C4-2B (cell line): ENCODE results near the gene C3.
A peak's percentile ranks its signal among the peaks of the same experiment; 100 is the strongest.
"Not testable (repeated sequence)": the region's sequence is repeated elsewhere in the genome, so short reads cannot be mapped to it uniquely, and the experiment has no call there.

Experiments
- H3K27ac ChIP-seq: fragments of 450-650 bp; 2 replicates; pipeline ENCODE4 v1.5.1; 2017
- ZFX ChIP-seq: fragments of 450-650 bp; IDR thresholded peaks from 2 replicates; pipeline ENCODE4 v1.6.1; 2017
- TF ChIP-seq, protein P1 (sequence below): fragments of 450-650 bp; conservative IDR thresholded peaks from 2 replicates; pipeline ENCODE4 v1.5.1; 2017; ENCODE audit warnings: mild to moderate bottlenecking

Gene C3

DNA sequence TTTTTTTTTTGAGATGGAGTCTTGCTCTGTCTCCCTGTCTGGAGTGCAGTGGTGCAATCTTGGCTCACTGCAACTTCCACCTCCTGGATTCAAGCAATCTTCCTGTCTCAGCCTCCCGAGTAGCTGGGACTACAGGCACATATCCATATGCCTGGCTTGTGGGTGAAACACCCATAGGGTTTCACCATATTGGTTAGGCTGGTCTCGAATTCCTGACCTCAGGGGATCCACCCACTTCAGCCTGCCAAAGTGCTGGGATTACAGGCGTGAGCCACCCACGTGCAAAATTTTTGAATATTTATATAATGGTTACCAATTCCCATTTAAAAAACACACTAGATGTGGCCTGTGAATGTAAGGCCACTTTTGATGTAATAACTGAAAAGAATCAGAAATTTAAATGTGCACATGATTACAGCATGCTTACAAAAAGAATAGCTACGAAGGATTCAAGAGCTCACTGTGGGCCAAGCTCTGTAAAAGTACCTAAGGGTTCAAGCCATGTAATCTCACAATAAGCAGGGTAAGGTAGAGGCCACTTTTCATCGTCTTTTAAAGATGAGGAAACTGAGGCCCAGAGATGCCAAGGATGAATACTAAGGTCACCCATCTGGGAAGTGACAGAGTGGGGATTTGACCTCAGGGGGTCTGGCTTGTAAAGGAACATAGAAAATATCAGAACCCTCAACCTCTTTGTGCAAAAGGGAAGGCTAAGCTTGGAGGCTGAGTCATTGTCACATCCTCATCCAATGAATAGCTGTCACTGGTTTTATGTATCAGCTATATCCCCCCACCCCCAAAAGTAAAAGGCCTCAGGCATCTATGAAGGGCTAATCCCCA lies 68.3 kb downstream of the C3 start:
- TF ChIP-seq, protein P1, sequence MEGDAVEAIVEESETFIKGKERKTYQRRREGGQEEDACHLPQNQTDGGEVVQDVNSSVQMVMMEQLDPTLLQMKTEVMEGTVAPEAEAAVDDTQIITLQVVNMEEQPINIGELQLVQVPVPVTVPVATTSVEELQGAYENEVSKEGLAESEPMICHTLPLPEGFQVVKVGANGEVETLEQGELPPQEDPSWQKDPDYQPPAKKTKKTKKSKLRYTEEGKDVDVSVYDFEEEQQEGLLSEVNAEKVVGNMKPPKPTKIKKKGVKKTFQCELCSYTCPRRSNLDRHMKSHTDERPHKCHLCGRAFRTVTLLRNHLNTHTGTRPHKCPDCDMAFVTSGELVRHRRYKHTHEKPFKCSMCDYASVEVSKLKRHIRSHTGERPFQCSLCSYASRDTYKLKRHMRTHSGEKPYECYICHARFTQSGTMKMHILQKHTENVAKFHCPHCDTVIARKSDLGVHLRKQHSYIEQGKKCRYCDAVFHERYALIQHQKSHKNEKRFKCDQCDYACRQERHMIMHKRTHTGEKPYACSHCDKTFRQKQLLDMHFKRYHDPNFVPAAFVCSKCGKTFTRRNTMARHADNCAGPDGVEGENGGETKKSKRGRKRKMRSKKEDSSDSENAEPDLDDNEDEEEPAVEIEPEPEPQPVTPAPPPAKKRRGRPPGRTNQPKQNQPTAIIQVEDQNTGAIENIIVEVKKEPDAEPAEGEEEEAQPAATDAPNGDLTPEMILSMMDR = no peak
- no peak for TF ChIP-seq ZFX
- H3K27ac ChIP-seq = no peak overlapping the region

DNA sequence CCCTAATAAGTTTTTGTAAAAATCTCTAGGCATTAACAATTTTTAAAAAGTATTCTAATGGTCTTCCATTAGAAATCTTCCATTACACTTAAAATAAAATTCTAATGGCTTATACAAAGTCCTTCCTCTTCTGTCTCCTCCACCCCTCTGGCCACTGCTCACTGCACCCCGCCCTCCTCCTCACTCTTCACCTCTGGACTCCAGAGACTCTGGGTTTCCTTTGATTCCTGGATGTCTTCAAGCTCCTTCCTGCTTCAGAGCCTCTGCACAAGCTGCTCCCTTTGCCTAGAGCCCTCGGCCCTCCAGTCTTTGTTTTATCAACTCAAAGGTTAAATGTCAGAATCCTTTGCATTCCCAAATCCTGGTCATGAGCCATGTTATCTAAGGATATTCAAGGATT lies 71.3 kb downstream of the C3 start:
- no peak overlapping the region for H3K27ac ChIP-seq
- TF ChIP-seq, protein P1 = no peak
- TF ChIP-seq ZFX = no peak

DNA sequence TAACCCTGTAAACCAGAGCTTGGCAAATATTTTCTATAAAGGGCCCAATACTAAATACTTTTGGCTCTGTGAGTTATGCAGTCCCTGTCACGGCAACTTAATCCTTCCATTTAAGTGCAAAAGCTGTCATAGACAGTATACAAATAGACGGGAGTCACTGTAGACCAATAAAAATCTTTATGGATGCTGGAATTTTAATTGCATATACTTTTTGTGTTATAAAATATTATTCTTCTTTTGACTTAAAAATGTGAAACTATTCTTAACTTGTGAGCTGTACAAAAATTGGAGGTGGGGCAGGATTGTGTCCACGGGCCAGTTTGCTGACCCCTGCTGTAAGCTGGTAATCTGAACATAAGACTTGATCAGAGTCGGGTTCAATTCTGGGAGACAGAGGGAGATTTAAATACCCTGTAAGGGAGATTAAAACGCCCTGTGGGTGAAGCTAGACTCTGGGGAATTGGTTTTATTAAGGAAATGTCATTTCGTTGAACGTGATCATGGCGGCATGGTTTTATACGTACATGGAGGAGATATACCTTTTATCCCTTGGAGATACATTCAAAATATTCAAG lies 72.2 kb downstream of the C3 start:
- H3K27ac ChIP-seq = no peak overlapping the region
- TF ChIP-seq, protein P1 = no peak
- no peak for TF ChIP-seq ZFX

DNA sequence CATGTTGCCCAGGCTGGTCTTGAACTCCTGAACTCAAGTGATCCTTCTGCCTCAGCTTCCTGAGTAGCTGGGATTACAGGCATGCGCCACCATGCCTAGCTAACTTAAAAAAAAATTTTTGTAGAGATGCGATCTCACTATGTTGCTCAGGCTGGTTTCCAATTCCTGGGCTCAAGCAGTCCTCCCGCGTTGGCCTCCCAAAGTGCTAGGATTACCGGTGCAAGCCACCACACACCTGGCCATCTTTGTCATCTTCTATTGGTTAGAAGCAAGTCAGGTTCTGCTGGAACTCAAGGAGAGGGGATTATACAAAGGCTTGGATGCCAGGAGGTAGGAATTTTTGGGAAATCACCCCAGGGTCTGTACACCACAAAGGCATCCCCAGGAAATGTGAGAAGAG lies 75.7 kb downstream of the C3 start:
- no peak for TF ChIP-seq ZFX
- TF ChIP-seq, protein P1 = no peak
- H3K27ac ChIP-seq = no peak overlapping the region

DNA sequence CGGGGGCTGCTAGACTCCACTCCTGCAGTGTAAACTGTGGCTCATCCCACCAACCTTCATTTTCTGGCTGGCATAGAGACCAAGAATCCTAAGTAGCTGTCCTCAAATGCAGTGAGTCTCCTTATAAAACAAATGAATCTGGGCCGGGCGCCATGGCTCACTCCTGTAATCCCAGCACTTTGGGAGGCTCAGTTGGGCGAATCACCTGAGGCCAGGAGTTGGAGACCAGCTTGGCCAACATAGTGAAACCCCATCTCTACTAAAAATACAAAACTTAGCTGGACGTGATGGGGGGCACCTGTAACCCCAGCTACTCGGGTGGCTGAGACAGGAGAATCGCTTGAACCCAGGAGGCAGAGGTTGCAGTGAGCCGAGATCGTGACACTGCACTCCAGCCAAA lies 80.1 kb downstream of the C3 start:
- H3K27ac ChIP-seq = not testable (repeated sequence)

DNA sequence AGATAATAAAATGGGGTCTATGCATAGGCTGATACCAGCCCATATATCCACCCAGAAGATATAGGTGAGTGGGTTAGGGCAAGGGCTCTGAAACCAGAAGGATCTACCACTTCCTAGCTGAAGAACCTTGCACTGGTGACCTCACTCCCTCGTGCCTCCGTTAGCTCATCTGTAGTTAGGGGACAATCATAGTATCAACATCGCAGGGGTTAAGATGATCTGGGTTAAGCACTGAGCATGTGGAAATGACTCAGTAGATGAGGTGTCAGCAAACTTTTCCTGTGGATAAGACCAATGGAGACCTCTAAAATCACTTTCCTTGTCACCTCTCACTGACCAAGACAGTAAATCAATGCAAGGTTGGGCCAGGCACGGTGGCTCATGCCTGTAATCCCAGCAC lies 81.0 kb downstream of the C3 start:
- TF ChIP-seq ZFX = no peak
- TF ChIP-seq, protein P1 = no peak
- H3K27ac ChIP-seq = no peak overlapping the region

DNA sequence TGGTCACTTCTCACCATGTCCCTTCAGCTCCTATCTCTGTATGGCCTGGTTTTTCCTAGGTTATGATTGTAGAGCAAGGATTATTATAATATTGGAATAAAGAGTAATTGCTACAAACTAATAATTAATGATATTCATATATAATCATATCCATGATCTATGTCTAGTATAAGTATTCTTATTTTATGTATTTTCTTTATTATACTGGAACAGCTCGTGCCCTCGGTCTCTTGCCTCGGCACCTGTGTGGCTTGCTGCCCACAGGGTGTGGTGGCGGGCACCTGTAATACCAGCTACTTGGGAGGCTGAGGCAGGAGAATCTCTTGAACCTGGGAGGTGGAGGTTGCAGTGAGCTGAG lies 87.0 kb downstream of the C3 start:
- not testable (repeated sequence) for H3K27ac ChIP-seq
- TF ChIP-seq, protein P1 = peak; percentile 55
